Spinal cord (tissue), 10 donors: ENCODE measurements around the gene ABCC5. TPM values are rescaled to one million over a fixed set of nuclear protein-coding genes. Genes with fewer than 3 reads are reported as not detected.

ENCODE experiments used
- DNase-seq, 6 donors: peaks; one replicate each; pipeline versions ENCODE4 v3.0.0 to v3.0.0-alpha.2; 2013 to 2015; ENCODE audit warnings: low spot score in 6 of 6, low read depth in 4 of 6
- H3K27ac ChIP-seq: one replicate; pipeline ENCODE4 v1.5.1; 2013; ENCODE audit warnings: low read depth, low read length, control low read depth
- H3K27me3 ChIP-seq: one replicate; pipeline ENCODE4 v1.6.1; 2013; ENCODE audit warnings: low read length; ENCODE audit not compliant: control insufficient read depth, insufficient read depth
- H3K36me3 ChIP-seq: one replicate; pipeline ENCODE4 v1.6.1; 2013; ENCODE audit warnings: low read length; ENCODE audit not compliant: control insufficient read depth, insufficient read depth
- H3K4me1 ChIP-seq: one replicate; pipeline ENCODE4 v1.6.1; 2013; ENCODE audit warnings: low read length; ENCODE audit not compliant: control insufficient read depth, insufficient read depth
- H3K4me3 ChIP-seq: one replicate; pipeline ENCODE4 v1.5.1; 2013; ENCODE audit warnings: low read depth, low read length, control low read depth
- H3K9me3 ChIP-seq: one replicate; pipeline ENCODE4 v1.6.1; 2013; ENCODE audit warnings: low read length; ENCODE audit not compliant: control insufficient read depth, insufficient read depth
- whole genome bisulfite sequencing: methylation state at CpG from one replicate; pipeline ENCODE4 v1.1.5; 2013; ENCODE audit warnings: missing lambda C conversion rate; ENCODE audit not compliant: insufficient coverage; 5-methylcytosine and 5-hydroxymethylcytosine counted together
- polyA plus RNA-seq, 2 donors: library from polyadenylated mRNA; unstranded; fragments of 120-200 nt; gene quantifications; one replicate each; pipeline ENCODE4 v1.2.1, GENCODE V29; 2013; ENCODE audit not compliant: insufficient read length in 2 of 2
- total RNA-seq, 2 donors: library from RNA; depleted of rRNA in 1 of 2; stranded (reverse); fragments of 120-200 nt in 1 of 2; fragments of >200 nt in 1 of 2; gene quantifications; one replicate each; pipeline versions ENCODE4 v1.2.3 to v1.2.4, GENCODE V29; 2013 to 2014
- donor health status: healthy.

ABCC5 gene
- total and polyA plus RNA-seq, 4 donors = 40.7 to 89.2 (median 60.1) TPM

GRCh38 chr3:183937601-183938286 lies 79.9 kb downstream of the ABCC5 start:
- 92% methylated on average over 3 of the region's 10 CpGs for WGBS
- Histone ChIP-seq H3K27ac (no peak overlapping the region), H3K36me3 (peaks cover 50% of the 10 kb centered on the region), H3K4me1 (no peaks in the 10 kb centered on the region), H3K27me3 (no peaks in the 10 kb centered on the region), H3K9me3 (no peaks in the 10 kb centered on the region), H3K4me3 (no peak overlapping the region)
- no peak for DNase-seq

GRCh38 chr3:183933160-183933559 lies 84.5 kb downstream of the ABCC5 start:
- no peaks in the 10 kb centered on the region for H3K27me3 ChIP-seq
- no peaks in the 10 kb centered on the region for H3K4me1 ChIP-seq
- WGBS = 91% methylated on average over 3 of the region's 3 CpGs
- no peak overlapping the region for H3K27ac ChIP-seq
- H3K4me3 ChIP-seq = no peak overlapping the region
- H3K9me3 ChIP-seq = no peaks in the 10 kb centered on the region
- no peak for DNase-seq
- peaks cover 55% of the 10 kb centered on the region for H3K36me3 ChIP-seq

GRCh38 chr3:183931881-183932280 lies 85.8 kb downstream of the ABCC5 start:
- H3K4me3 ChIP-seq = no peak overlapping the region
- no peaks in the 10 kb centered on the region for H3K4me1 ChIP-seq
- no peak for DNase-seq
- no peak overlapping the region for H3K27ac ChIP-seq
- H3K36me3 ChIP-seq = peaks cover 51% of the 10 kb centered on the region
- H3K27me3 ChIP-seq = no peaks in the 10 kb centered on the region
- H3K9me3 ChIP-seq = no peaks in the 10 kb centered on the region
- 100% methylated on average over 1 of the region's 2 CpGs for WGBS

- DNase-seq = no peak
- 98% methylated on average over 6 of the region's 10 CpGs for WGBS
- peaks cover 51% of the 10 kb centered on the region for H3K36me3 ChIP-seq
- no peak overlapping the region for H3K4me3 ChIP-seq
- no peaks in the 10 kb centered on the region for H3K4me1 ChIP-seq
- no peaks in the 10 kb centered on the region for H3K27me3 ChIP-seq
- no peak overlapping the region for H3K27ac ChIP-seq
- H3K9me3 ChIP-seq = no peaks in the 10 kb centered on the region
Measured at GRCh38 chr3:183930086-183930485, 87.6 kb downstream of the ABCC5 start.

- WGBS = no CpG with 5 or more reads among the region's 3 CpGs
- Histone ChIP-seq H3K27ac (no peak overlapping the region), H3K4me3 (no peak overlapping the region), H3K9me3 (no peaks in the 10 kb centered on the region), H3K27me3 (no peaks in the 10 kb centered on the region), H3K36me3 (peaks cover 53% of the 10 kb centered on the region), H3K4me1 (no peaks in the 10 kb centered on the region)
- DNase-seq = no peak
Measured at GRCh38 chr3:183927059-183927458, 90.6 kb downstream of the ABCC5 start.

- no peak for DNase-seq
- no peak overlapping the region for H3K4me3 ChIP-seq
- no peaks in the 10 kb centered on the region for H3K27me3 ChIP-seq
- no peaks in the 10 kb centered on the region for H3K4me1 ChIP-seq
- no peaks in the 10 kb centered on the region for H3K9me3 ChIP-seq
- no peak overlapping the region for H3K27ac ChIP-seq
- 86% methylated on average over 5 of the region's 7 CpGs for WGBS
- peaks cover 53% of the 10 kb centered on the region for H3K36me3 ChIP-seq
Measured at GRCh38 chr3:183924956-183925355, 92.7 kb downstream of the ABCC5 start.

- no peak for DNase-seq
- 100% methylated on average over 3 of the region's 3 CpGs for WGBS
- Histone ChIP-seq H3K27ac (no peak overlapping the region), H3K4me3 (no peak overlapping the region), H3K9me3 (no peaks in the 10 kb centered on the region), H3K27me3 (no peaks in the 10 kb centered on the region), H3K36me3 (peaks cover 57% of the 10 kb centered on the region), H3K4me1 (no peaks in the 10 kb centered on the region)
Measured at GRCh38 chr3:183924543-183924942, 93.1 kb downstream of the ABCC5 start.

- H3K4me1 ChIP-seq = no peaks in the 10 kb centered on the region
- no peak for DNase-seq
- H3K36me3 ChIP-seq = peaks cover 51% of the 10 kb centered on the region
- H3K4me3 ChIP-seq = no peak overlapping the region
- no peaks in the 10 kb centered on the region for H3K27me3 ChIP-seq
- no peak overlapping the region for H3K27ac ChIP-seq
- WGBS = 94% methylated on average over 4 of the region's 4 CpGs
- H3K9me3 ChIP-seq = no peaks in the 10 kb centered on the region
Measured at GRCh38 chr3:183922421-183922820, 95.3 kb downstream of the ABCC5 start.

- Histone ChIP-seq H3K36me3 (peaks cover 47% of the 10 kb centered on the region), H3K4me1 (no peaks in the 10 kb centered on the region), H3K27me3 (no peaks in the 10 kb centered on the region), H3K27ac (no peak overlapping the region), H3K9me3 (no peaks in the 10 kb centered on the region), H3K4me3 (no peak overlapping the region)
- 92% methylated on average over 11 of the region's 15 CpGs for WGBS
- DNase-seq = no peak
Measured at GRCh38 chr3:183921096-183921495, 96.6 kb downstream of the ABCC5 start.

GRCh38 chr3:183920416-183920815 lies 97.3 kb downstream of the ABCC5 start:
- Histone ChIP-seq H3K9me3 (no peaks in the 10 kb centered on the region), H3K27ac (no peak overlapping the region), H3K4me1 (no peaks in the 10 kb centered on the region), H3K36me3 (peaks cover 42% of the 10 kb centered on the region), H3K27me3 (no peaks in the 10 kb centered on the region), H3K4me3 (no peak overlapping the region)
- DNase-seq = no peak
- 93% methylated on average over 8 of the region's 14 CpGs for WGBS
